Testis (tissue), 3 donors: ENCODE data around the gene MAP2K2. TPM values are rescaled to one million over a fixed set of nuclear protein-coding genes. Genes with fewer than 3 reads are reported as not detected.

ENCODE experiments used
- DNase-seq: peaks from one replicate; pipeline ENCODE4 v3.0.0-alpha.2; 2019
- H3K27ac ChIP-seq, 2 donors: fragments of 200-600 bp; sonication (generic); one replicate each; pipeline ENCODE4 v1.5.1; 2019
- H3K27me3 ChIP-seq: fragments of 200-600 bp; sonication (generic); one replicate; pipeline ENCODE4 v1.5.1; 2019
- H3K36me3 ChIP-seq: fragments of 200-600 bp; sonication (generic); one replicate; pipeline ENCODE4 v1.5.1; 2017; ENCODE audit warnings: low read depth; ENCODE audit errors: missing control alignments
- H3K4me1 ChIP-seq: fragments of 200-600 bp; sonication (generic); one replicate; pipeline ENCODE4 v1.5.1; 2019
- H3K4me3 ChIP-seq, 2 donors: fragments of 200-600 bp; sonication (generic); one replicate each; pipeline ENCODE4 v1.5.1; 2017 to 2019
- H3K9me3 ChIP-seq: fragments of 200-600 bp; sonication (generic); one replicate; pipeline ENCODE4 v1.5.1; 2017
- CTCF ChIP-seq, 3 experiments: fragments of 450-650 bp in 2 of 3; fragments of 200-600 bp in 1 of 3; sonication (generic) in 1 of 3; IDR thresholded peaks; one replicate each; pipeline ENCODE4 v1.5.1; 2016 to 2019; ENCODE audit warnings: antibody characterized with exemption in 3 of 3, mild to moderate bottlenecking in 2 of 3, moderate library complexity in 1 of 3
- POLR2A ChIP-seq: fragments of 450-650 bp; IDR thresholded peaks from one replicate; pipeline ENCODE4 v1.6.1; 2017; ENCODE audit warnings: antibody characterized with exemption, mild to moderate bottlenecking, moderate library complexity
- WGBS, 2 donors: methylation state at CpG; one replicate each; pipeline ENCODE4 v1.1.5; 2018; 5-methylcytosine and 5-hydroxymethylcytosine counted together
- intact Hi-C: fragments of 100-400 bp; cut with DNase I; formaldehyde crosslinking; loops from one replicate; pipeline ENCODE4 v1.15.1; 2023; ENCODE audit warnings: low total_unique reads
- polyA plus RNA-seq: library from polyadenylated mRNA; stranded (reverse); fragments of 350-450 nt; fragmentation: Illumina TruSeq; extraction: RNeasy Lipid Tissue Mini Kit (QIAGEN cat#74804); gene quantifications from one replicate; pipeline ENCODE4 v1.2.3, GENCODE V29; 2014; ENCODE audit warnings: low read depth, low replicate concordance; ENCODE audit not compliant: insufficient read depth
- small RNA-seq, 2 donors: library from RNA; depleted of rRNA; stranded (forward); fragments of <200 nt; gene quantifications; one replicate each; pipeline ENCODE3, GENCODE V24; 2016
- total RNA-seq, 2 donors: library from RNA; depleted of rRNA; stranded (reverse); fragments of >200 nt; gene quantifications; one replicate each; pipeline ENCODE4 v1.2.3, GENCODE V29; 2016

MAP2K2 gene
- total and polyA plus RNA-seq, 3 donors from 2014 or later = 181 to 241 (median 225) TPM

- Histone ChIP-seq H3K4me1 (peaks cover 6% of the 10 kb centered on the region), H3K36me3 (no peaks in the 10 kb centered on the region), H3K27ac (no peak overlapping the region), H3K4me3 (no peak overlapping the region), H3K9me3 (no peaks in the 10 kb centered on the region), H3K27me3 (no peaks in the 10 kb centered on the region)
- intact Hi-C loops = no loop called here
- 71 to 81% methylated on average over 27 to 31 of the region's 31 CpGs for WGBS, 2 donors
- DNase-seq = no peak
- TF ChIP-seq POLR2A = no peak
- TF ChIP-seq CTCF (IDR thresholded peaks at IDR 0.05) = no peak
Measured at GRCh38 chr19:4043966-4044715, 79.8 kb downstream of the MAP2K2 start.

GRCh38 chr19:4043401-4043800 is 80.5 kb downstream of the MAP2K2 start:
- Histone ChIP-seq H3K4me3 (no peak overlapping the region), H3K36me3 (no peaks in the 10 kb centered on the region), H3K27ac (no peak overlapping the region), H3K4me1 (peaks cover 12% of the 10 kb centered on the region), H3K9me3 (no peaks in the 10 kb centered on the region), H3K27me3 (no peaks in the 10 kb centered on the region)
- intact Hi-C loops = no loop called here
- DNase-seq = no peak
- WGBS, 2 donors = 74 to 79% methylated on average over 6 to 11 of the region's 11 CpGs
- TF ChIP-seq CTCF (IDR thresholded peaks at IDR 0.05) (no peak), POLR2A (no peak)

- Histone ChIP-seq H3K27me3 (no peaks in the 10 kb centered on the region), H3K27ac (no peak overlapping the region), H3K9me3 (no peaks in the 10 kb centered on the region), H3K36me3 (no peaks in the 10 kb centered on the region), H3K4me3 (no peak overlapping the region), H3K4me1 (peaks cover 13% of the 10 kb centered on the region)
- no peak for TF ChIP-seq POLR2A
- no peak for TF ChIP-seq CTCF (IDR thresholded peaks at IDR 0.05)
- WGBS, 2 donors = 77 to 85% methylated on average over 5 to 14 of the region's 14 CpGs
- no peak for DNase-seq
- intact Hi-C loops = no loop called here
Measured at GRCh38 chr19:4042731-4043082, 81.2 kb downstream of the MAP2K2 start.

- 93% methylated on average over 14 of the region's 14 CpGs; no CpG with 5 or more reads in 1 of the 2 donors for WGBS, 2 donors
- TF ChIP-seq POLR2A (no peak), CTCF (IDR thresholded peaks at IDR 0.05) (no peak)
- no peak overlapping the region for H3K4me3 ChIP-seq
- no peaks in the 10 kb centered on the region for H3K27me3 ChIP-seq
- DNase-seq = no peak
- H3K4me1 ChIP-seq = peaks cover 17% of the 10 kb centered on the region
- no peaks in the 10 kb centered on the region for H3K9me3 ChIP-seq
- no peak overlapping the region for H3K27ac ChIP-seq
- no peaks in the 10 kb centered on the region for H3K36me3 ChIP-seq
- intact Hi-C loops = no loop called here
Measured at GRCh38 chr19:4042064-4042730, 81.7 kb downstream of the MAP2K2 start.

Small RNAs within 50 kb of the gene (small RNA-seq; reads per million reads assigned to genes)
- 0 reads per million in 2 donors for gene RF00017

Other genes starting within 250 kb of the MAP2K2 start
- gene ATCAY, start 243.4 kb downstream of the MAP2K2 start, total RNA-seq = 1 to 10 TPM; 1.7 to 4.8 TPM
- gene ATCAY, start 243.4 kb downstream of the MAP2K2 start, polyA plus RNA-seq = 0.32 TPM
- 1 to 10 TPM; 1.7 to 3.2 TPM for gene NMRK2, start 191.1 kb downstream of the MAP2K2 start, total RNA-seq
- 1.7 TPM for gene NMRK2, start 191.1 kb downstream of the MAP2K2 start, polyA plus RNA-seq
- gene DAPK3, start 153.0 kb downstream of the MAP2K2 start, total RNA-seq = 100 to 1,000 TPM; 102 to 111 TPM
- 89.8 TPM for gene DAPK3, start 153.0 kb downstream of the MAP2K2 start, polyA plus RNA-seq
- 1,000 to 10,000 TPM in 1 of 2 donors, 100 to 1,000 TPM in 1; 909 to 1,599 TPM for gene EEF2, start 138.7 kb downstream of the MAP2K2 start, total RNA-seq
- gene EEF2, start 138.7 kb downstream of the MAP2K2 start, polyA plus RNA-seq = 1,429 TPM
- 10 to 100 TPM; 89.1 to 94.5 TPM for gene PIAS4, start 116.4 kb downstream of the MAP2K2 start, total RNA-seq
- gene PIAS4, start 116.4 kb downstream of the MAP2K2 start, polyA plus RNA-seq = 142 TPM
- 10 to 100 TPM; 42.2 to 49.4 TPM for gene ZBTB7A, start 57.2 kb downstream of the MAP2K2 start, total RNA-seq
- gene ZBTB7A, start 57.2 kb downstream of the MAP2K2 start, polyA plus RNA-seq = 7.5 TPM
- under 1 TPM; 0.56 to 0.63 TPM for gene CREB3L3, start 29.5 kb upstream of the MAP2K2 start, total RNA-seq
- 0.36 TPM for gene CREB3L3, start 29.5 kb upstream of the MAP2K2 start, polyA plus RNA-seq
- 10 to 100 TPM; 22.0 to 29.2 TPM for gene SIRT6, start 58.4 kb upstream of the MAP2K2 start, total RNA-seq
- gene SIRT6, start 58.4 kb upstream of the MAP2K2 start, polyA plus RNA-seq = 14.7 TPM
- 10 to 100 TPM; 20.4 to 21.1 TPM for gene ANKRD24, start 58.6 kb upstream of the MAP2K2 start, total RNA-seq
- gene ANKRD24, start 58.6 kb upstream of the MAP2K2 start, polyA plus RNA-seq = 16.5 TPM
- gene EBI3, start 105.4 kb upstream of the MAP2K2 start, total RNA-seq = 1 to 10 TPM; 1.3 to 8.4 TPM
- gene EBI3, start 105.4 kb upstream of the MAP2K2 start, polyA plus RNA-seq = 1.9 TPM
- 10 to 100 TPM; 26.1 to 36.6 TPM for gene YJU2, start 123.0 kb upstream of the MAP2K2 start, total RNA-seq
- 31.1 TPM for gene YJU2, start 123.0 kb upstream of the MAP2K2 start, polyA plus RNA-seq
- gene SHD, start 155.1 kb upstream of the MAP2K2 start, total RNA-seq = 1 to 10 TPM in 1 of 2 donors, under 1 TPM in 1; 0.16 to 1.8 TPM
- gene SHD, start 155.1 kb upstream of the MAP2K2 start, polyA plus RNA-seq = 0.79 TPM
- gene TMIGD2, start 178.3 kb upstream of the MAP2K2 start, total RNA-seq = 1 to 10 TPM in 1 of 2 donors, under 1 TPM in 1; 0.47 to 1.1 TPM
- gene TMIGD2, start 178.3 kb upstream of the MAP2K2 start, polyA plus RNA-seq = 0.83 TPM
- 10 to 100 TPM; 24.1 to 24.9 TPM for gene FSD1, start 180.5 kb upstream of the MAP2K2 start, total RNA-seq
- gene FSD1, start 180.5 kb upstream of the MAP2K2 start, polyA plus RNA-seq = 18.2 TPM
- 1 to 10 TPM; 5.3 to 6.4 TPM for gene STAP2, start 214.7 kb upstream of the MAP2K2 start, total RNA-seq
- gene STAP2, start 214.7 kb upstream of the MAP2K2 start, polyA plus RNA-seq = 6.2 TPM
- gene MPND, start 219.4 kb upstream of the MAP2K2 start, total RNA-seq = 10 to 100 TPM in 1 of 2 donors, 1 to 10 TPM in 1; 9.1 to 13.3 TPM
- 14.3 TPM for gene MPND, start 219.4 kb upstream of the MAP2K2 start, polyA plus RNA-seq